CD14-positive monocyte (primary cell): ENCODE results near the gene PAX7. TPM values are rescaled to one million over a fixed set of nuclear protein-coding genes. Genes with fewer than 3 reads are reported as not detected.

Source experiments
- DNase-seq, 3 donors: peaks; one replicate each; pipeline ENCODE4 v3.0.0-alpha.2; 2011 to 2022
- H2AFZ ChIP-seq: 2 replicates; pipeline ENCODE4 v1.6.0; 2012; ENCODE audit warnings: mild to moderate bottlenecking, low read depth, low read length, inconsistent platforms; ENCODE audit not compliant: insufficient read depth, poor library complexity, severe bottlenecking
- H3K27ac ChIP-seq, 2 donors: 1 replicate in 1 of 2; 2 replicates in 1 of 2; pipeline ENCODE4 v1.5.1; 2012 to 2013; ENCODE audit warnings: low read length in 2 of 2, control low read depth in 1 of 2, inconsistent platforms in 1 of 2, low read depth in 1 of 2, mild to moderate bottlenecking in 1 of 2
- H3K27me3 ChIP-seq, 2 donors: one replicate each; pipeline versions ENCODE4 v1.6.0 to v1.6.1; 2011 to 2013; ENCODE audit warnings: low read length in 2 of 2; ENCODE audit not compliant: control insufficient read depth in 2 of 2, insufficient read depth in 2 of 2
- H3K36me3 ChIP-seq, 2 donors: replicated peaks in 1 of 2; 1 replicate in 1 of 2; 2 replicates in 1 of 2; pipeline versions ENCODE4 v1.5.1 to v1.6.1; 2012 to 2013; ENCODE audit warnings: low read length in 2 of 2, control low read depth in 1 of 2, inconsistent platforms in 1 of 2, mild to moderate bottlenecking in 1 of 2; ENCODE audit not compliant: insufficient read depth in 2 of 2, control insufficient read depth in 1 of 2
- H3K4me1 ChIP-seq, 2 donors: 1 replicate in 1 of 2; 2 replicates in 1 of 2; pipeline versions ENCODE4 v1.5.1 to v1.6.1; 2012 to 2013; ENCODE audit warnings: low read length in 2 of 2, control low read depth in 1 of 2, inconsistent platforms in 1 of 2, mild to moderate bottlenecking in 1 of 2, moderate library complexity in 1 of 2; ENCODE audit not compliant: insufficient read depth in 2 of 2, control insufficient read depth in 1 of 2
- H3K4me2 ChIP-seq: replicated peaks from 2 replicates; pipeline ENCODE3; 2012; ENCODE audit warnings: low read length, moderate library complexity, mild to moderate bottlenecking; ENCODE audit not compliant: poor library complexity, severe bottlenecking; ENCODE audit errors: extremely low read depth
- H3K4me3 ChIP-seq, 3 experiments: fragments of 200-600 bp in 1 of 3; sonication (generic) in 1 of 3; replicated peaks in 1 of 3; 1 replicate in 2 of 3; 2 replicates in 1 of 3; pipeline ENCODE4 v1.5.1; 2011 to 2013; ENCODE audit warnings: low read length in 3 of 3, mild to moderate bottlenecking in 3 of 3, control low read depth in 2 of 3, low read depth in 2 of 3, inconsistent platforms in 1 of 3, moderate library complexity in 1 of 3
- H3K79me2 ChIP-seq: 2 replicates; pipeline ENCODE4 v1.6.0; 2012; ENCODE audit warnings: mild to moderate bottlenecking, control low read depth, inconsistent platforms, low read length, moderate library complexity; ENCODE audit not compliant: insufficient read depth
- H3K9ac ChIP-seq: 2 replicates; pipeline ENCODE4 v1.6.0; 2017; ENCODE audit warnings: low read length, mild to moderate bottlenecking; ENCODE audit not compliant: insufficient read depth, poor library complexity, severe bottlenecking
- H3K9me3 ChIP-seq, 2 donors: replicated peaks in 1 of 2; 1 replicate in 1 of 2; 2 replicates in 1 of 2; pipeline versions ENCODE4 v1.5.1 to v1.6.1; 2012 to 2013; ENCODE audit warnings: low read length in 2 of 2, control low read depth in 1 of 2; ENCODE audit not compliant: control insufficient read depth in 1 of 2, insufficient read depth in 1 of 2
- H4K20me1 ChIP-seq: 2 replicates; pipeline ENCODE4 v1.6.0; 2012; ENCODE audit warnings: mild to moderate bottlenecking, low read length, control low read depth, moderate library complexity; ENCODE audit not compliant: insufficient read depth
- H3K27ac Mint-ChIP-seq, 7 donors: one replicate each; pipeline ENCODE4 v1.8.0; 2020; ENCODE audit warnings: mild to moderate bottlenecking in 7 of 7, mixed read lengths in 7 of 7, moderate library complexity in 6 of 7, inconsistent platforms in 2 of 7
- H3K27me3 Mint-ChIP-seq, 3 donors: one replicate each; pipeline ENCODE4 v1.8.0; 2021 to 2022; ENCODE audit warnings: low read depth in 3 of 3, mild to moderate bottlenecking in 3 of 3, mixed read lengths in 3 of 3, moderate library complexity in 3 of 3, inconsistent platforms in 1 of 3
- H3K36me3 Mint-ChIP-seq, 2 donors: one replicate each; pipeline ENCODE4 v1.8.0; 2020; ENCODE audit warnings: mixed read lengths in 2 of 2, inconsistent platforms in 1 of 2, mild to moderate bottlenecking in 1 of 2
- H3K4me1 Mint-ChIP-seq: one replicate; pipeline ENCODE4 v1.8.0; 2020; ENCODE audit warnings: mild to moderate bottlenecking, mixed read lengths
- H3K4me3 Mint-ChIP-seq, 2 donors: one replicate each; pipeline ENCODE4 v1.8.0; 2020; ENCODE audit warnings: mild to moderate bottlenecking in 2 of 2, mixed read lengths in 2 of 2, moderate library complexity in 1 of 2
- H3K9me3 Mint-ChIP-seq, 7 donors: one replicate each; pipeline ENCODE4 v1.8.0; 2020 to 2022; ENCODE audit warnings: mixed read lengths in 7 of 7, mild to moderate bottlenecking in 6 of 7, moderate library complexity in 6 of 7, inconsistent platforms in 2 of 7
- WGBS: methylation state at CpG from one replicate; pipeline ENCODE4 v1.1.5; 2013; ENCODE audit warnings: missing lambda C conversion rate; ENCODE audit not compliant: insufficient coverage; 5-methylcytosine and 5-hydroxymethylcytosine counted together
- intact Hi-C, 2 donors: fragments of 100-400 bp; cut with micrococcal nuclease; formaldehyde crosslinking; loops; one replicate each; pipeline versions ENCODE4 v1.15.0 to v1.15.1; 2023
- polyA plus RNA-seq, 3 donors: library from polyadenylated mRNA; depleted of rRNA in 1 of 3; unstranded in 2 of 3; stranded (reverse) in 1 of 3; fragments of 300-500 nt in 2 of 3; fragments of >200 nt in 1 of 3; fragmentation: Illumina TruSeq in 2 of 3; gene quantifications; 1 replicate in 2 of 3; 2 replicates in 1 of 3; pipeline ENCODE4 v1.2.3, GENCODE V29; 2012 to 2021
- TF ChIP-seq, protein P1 (sequence below): fragments of 200-600 bp; IDR thresholded peaks from one replicate; pipeline ENCODE4 v1.8.0; 2022; ENCODE audit warnings: antibody characterized with exemption, mild to moderate bottlenecking

The PAX7 gene
- polyA plus RNA-seq, 3 donors = not detected

DNA sequence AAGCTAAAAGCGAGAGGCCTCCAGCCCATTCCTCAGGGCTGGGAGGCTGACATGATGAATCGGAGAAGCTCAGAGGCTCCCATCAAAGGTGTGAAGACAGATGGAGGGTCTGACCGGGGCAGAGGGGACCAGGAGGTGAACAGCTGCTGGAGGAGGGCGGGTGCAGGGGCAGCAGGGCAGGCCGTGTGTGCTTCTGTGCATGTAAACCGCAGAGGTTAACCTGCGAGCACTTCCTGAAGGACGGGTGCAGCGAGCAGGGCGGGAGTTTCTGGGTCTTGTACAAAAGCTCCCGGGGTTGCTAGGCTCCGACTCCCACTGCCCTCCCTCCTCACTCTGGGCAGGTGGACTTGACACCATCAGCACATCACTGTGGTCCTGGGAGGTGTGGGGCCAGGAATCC, 75.2 kb downstream of the PAX7 start:
- Mint-ChIP-seq H3K27ac (no peak overlapping the region), H3K27me3 (peaks cover 10 to 35% (median 31%) of the 10 kb centered on the region in 3 donors)

DNA sequence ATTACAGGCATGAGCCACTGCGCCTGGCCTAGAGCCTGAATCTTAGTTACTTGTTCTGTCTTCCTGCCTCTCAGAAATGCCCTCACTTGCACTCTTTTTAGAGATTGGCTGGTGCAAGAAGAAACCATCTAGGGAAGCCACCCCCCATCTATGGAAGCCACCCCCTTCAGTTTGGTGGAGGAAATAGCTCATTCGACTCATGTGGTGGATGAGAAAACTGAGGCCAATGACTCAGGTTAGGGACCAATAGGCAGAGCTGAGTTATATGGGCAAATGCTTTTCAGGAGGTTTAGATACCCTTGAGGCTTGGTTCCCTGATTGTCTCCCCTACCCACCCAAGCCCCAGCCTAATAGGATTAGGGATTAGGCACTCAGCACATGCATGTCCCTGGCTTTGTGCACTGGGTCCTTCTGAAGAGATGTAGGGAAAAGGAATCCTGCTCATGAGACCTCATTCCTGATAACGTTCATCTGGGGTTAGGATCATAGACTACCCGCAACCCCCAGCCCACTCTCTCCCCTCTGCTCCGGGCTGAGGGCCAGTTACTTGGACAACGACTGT, 77.1 kb downstream of the PAX7 start:
- H3K27ac ChIP-seq = no peak overlapping the region
- no peaks in the 10 kb centered on the region for H4K20me1 ChIP-seq
- H3K4me1 Mint-ChIP-seq = no peaks in the 10 kb centered on the region
- H3K4me1 ChIP-seq = no peaks in the 10 kb centered on the region
- no peaks in the 10 kb centered on the region for H3K36me3 ChIP-seq
- no peak for DNase-seq
- no peak overlapping the region for H3K27ac Mint-ChIP-seq
- peaks cover 11 to 32% (median 29%) of the 10 kb centered on the region in 3 donors for H3K27me3 Mint-ChIP-seq
- no peaks in the 10 kb centered on the region for H3K79me2 ChIP-seq
- intact Hi-C loops = no loop called here
- no peak overlapping the region for H3K4me3 ChIP-seq
- TF ChIP-seq, protein P1, sequence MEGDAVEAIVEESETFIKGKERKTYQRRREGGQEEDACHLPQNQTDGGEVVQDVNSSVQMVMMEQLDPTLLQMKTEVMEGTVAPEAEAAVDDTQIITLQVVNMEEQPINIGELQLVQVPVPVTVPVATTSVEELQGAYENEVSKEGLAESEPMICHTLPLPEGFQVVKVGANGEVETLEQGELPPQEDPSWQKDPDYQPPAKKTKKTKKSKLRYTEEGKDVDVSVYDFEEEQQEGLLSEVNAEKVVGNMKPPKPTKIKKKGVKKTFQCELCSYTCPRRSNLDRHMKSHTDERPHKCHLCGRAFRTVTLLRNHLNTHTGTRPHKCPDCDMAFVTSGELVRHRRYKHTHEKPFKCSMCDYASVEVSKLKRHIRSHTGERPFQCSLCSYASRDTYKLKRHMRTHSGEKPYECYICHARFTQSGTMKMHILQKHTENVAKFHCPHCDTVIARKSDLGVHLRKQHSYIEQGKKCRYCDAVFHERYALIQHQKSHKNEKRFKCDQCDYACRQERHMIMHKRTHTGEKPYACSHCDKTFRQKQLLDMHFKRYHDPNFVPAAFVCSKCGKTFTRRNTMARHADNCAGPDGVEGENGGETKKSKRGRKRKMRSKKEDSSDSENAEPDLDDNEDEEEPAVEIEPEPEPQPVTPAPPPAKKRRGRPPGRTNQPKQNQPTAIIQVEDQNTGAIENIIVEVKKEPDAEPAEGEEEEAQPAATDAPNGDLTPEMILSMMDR = no peak
- H3K9me3 ChIP-seq = no peaks in the 10 kb centered on the region
- 60% methylated on average over 1 of the region's 6 CpGs for WGBS
- peaks cover 0 to 14% of the 10 kb centered on the region in 2 donors for H3K27me3 ChIP-seq
- peaks cover 0 to 3% (median 0%) of the 10 kb centered on the region in 7 donors for H3K9me3 Mint-ChIP-seq
- no peak overlapping the region for H3K4me3 Mint-ChIP-seq
- no peak overlapping the region for H2AFZ ChIP-seq
- no peak overlapping the region for H3K9ac ChIP-seq
- no peaks in the 10 kb centered on the region for H3K36me3 Mint-ChIP-seq
- H3K4me2 ChIP-seq = no peak overlapping the region

More for the DNA sequence above, 75.2 kb downstream of the PAX7 start:
- no peak for DNase-seq
- H3K9me3 Mint-ChIP-seq = peaks cover 0 to 3% (median 0%) of the 10 kb centered on the region in 7 donors
- peaks cover 0 to 15% of the 10 kb centered on the region in 2 donors for H3K27me3 ChIP-seq
- no peaks in the 10 kb centered on the region for H3K36me3 ChIP-seq
- no peak overlapping the region for H3K4me2 ChIP-seq
- H3K27ac ChIP-seq = no peak overlapping the region
- H3K9me3 ChIP-seq = no peaks in the 10 kb centered on the region
- TF ChIP-seq, protein P1 = no peak
- H3K4me3 ChIP-seq = no peak overlapping the region
- H3K9ac ChIP-seq = no peak overlapping the region
- no peak overlapping the region for H3K4me3 Mint-ChIP-seq
- H2AFZ ChIP-seq = no peak overlapping the region
- no peaks in the 10 kb centered on the region for H4K20me1 ChIP-seq
- H3K79me2 ChIP-seq = no peaks in the 10 kb centered on the region
- 45% methylated on average over 9 of the region's 12 CpGs for WGBS
- H3K4me1 ChIP-seq = no peaks in the 10 kb centered on the region
- H3K36me3 Mint-ChIP-seq = no peaks in the 10 kb centered on the region
- intact Hi-C loops = no loop called here
- H3K4me1 Mint-ChIP-seq = no peaks in the 10 kb centered on the region
